ENCODE data around the gene CLPTM1.

The CLPTM1 gene

GRCh38 chr19:44990966-44991365, 35.8 kb downstream of the CLPTM1 start:
- no peak for TF ChIP-seq CSRNP3 (CRISPR knock-in tag; IDR thresholded peaks at IDR 0.05)
- no peak for ATAC-seq

GRCh38 chr19:44992336-44993163, 37.4 kb downstream of the CLPTM1 start:
- no peak for ATAC-seq
- TF ChIP-seq ZFP30 (CRISPR knock-in tag; IDR thresholded peaks at IDR 0.05), result no peak
- TF ChIP-seq ZNF565 (CRISPR knock-in tag; conservative IDR thresholded peaks at IDR 0.05; ENCODE audit: low read depth), result no peak
- TF ChIP-seq BACH2 (CRISPR knock-in tag; IDR thresholded peaks at IDR 0.05; ENCODE audit: borderline replicate concordance), result no peak
- no peak for TF ChIP-seq RARB (CRISPR knock-in tag; IDR thresholded peaks at IDR 0.05)

DNA sequence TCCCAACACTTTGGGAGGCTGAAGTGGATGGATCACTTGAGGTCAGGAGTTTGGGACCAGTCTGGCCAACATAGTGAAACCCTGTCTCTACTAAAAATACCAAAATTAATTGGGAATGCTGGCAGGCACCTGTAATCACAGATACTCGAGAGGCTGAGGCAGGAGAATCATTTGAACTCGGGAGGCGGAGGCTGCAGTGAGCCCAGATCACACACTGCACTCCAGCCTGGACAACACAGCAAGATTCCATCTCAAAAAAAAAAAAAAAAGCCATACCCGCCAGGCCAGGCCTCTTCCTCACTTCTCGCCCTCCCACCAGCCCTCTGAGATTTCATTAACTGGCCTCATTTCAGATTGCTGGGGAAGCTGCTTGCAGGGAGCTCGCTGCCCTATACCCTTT, 38.3 kb downstream of the CLPTM1 start:
- TF ChIP-seq, protein P1, sequence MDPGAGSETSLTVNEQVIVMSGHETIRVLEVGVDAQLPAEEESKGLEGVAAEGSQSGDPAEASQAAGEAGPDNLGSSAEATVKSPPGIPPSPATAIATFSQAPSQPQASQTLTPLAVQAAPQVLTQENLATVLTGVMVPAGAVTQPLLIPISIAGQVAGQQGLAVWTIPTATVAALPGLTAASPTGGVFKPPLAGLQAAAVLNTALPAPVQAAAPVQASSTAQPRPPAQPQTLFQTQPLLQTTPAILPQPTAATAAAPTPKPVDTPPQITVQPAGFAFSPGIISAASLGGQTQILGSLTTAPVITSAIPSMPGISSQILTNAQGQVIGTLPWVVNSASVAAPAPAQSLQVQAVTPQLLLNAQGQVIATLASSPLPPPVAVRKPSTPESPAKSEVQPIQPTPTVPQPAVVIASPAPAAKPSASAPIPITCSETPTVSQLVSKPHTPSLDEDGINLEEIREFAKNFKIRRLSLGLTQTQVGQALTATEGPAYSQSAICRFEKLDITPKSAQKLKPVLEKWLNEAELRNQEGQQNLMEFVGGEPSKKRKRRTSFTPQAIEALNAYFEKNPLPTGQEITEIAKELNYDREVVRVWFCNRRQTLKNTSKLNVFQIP (CRISPR knock-in tag; IDR thresholded peaks at IDR 0.05; ENCODE audit: borderline replicate concordance, low read depth), result no peak
- no peak for TF ChIP-seq PATZ1 (CRISPR knock-in tag; IDR thresholded peaks at IDR 0.05; ENCODE audit: borderline replicate concordance)
- TF ChIP-seq CSRNP3 (CRISPR knock-in tag; IDR thresholded peaks at IDR 0.05), result no peak
- no peak for TF ChIP-seq GLIS3 (CRISPR knock-in tag; IDR thresholded peaks at IDR 0.05)
- TF ChIP-seq ARNTL (CRISPR knock-in tag; IDR thresholded peaks at IDR 0.05; ENCODE audit: borderline replicate concordance, low read depth), result no peak
- no peak for ATAC-seq

DNA sequence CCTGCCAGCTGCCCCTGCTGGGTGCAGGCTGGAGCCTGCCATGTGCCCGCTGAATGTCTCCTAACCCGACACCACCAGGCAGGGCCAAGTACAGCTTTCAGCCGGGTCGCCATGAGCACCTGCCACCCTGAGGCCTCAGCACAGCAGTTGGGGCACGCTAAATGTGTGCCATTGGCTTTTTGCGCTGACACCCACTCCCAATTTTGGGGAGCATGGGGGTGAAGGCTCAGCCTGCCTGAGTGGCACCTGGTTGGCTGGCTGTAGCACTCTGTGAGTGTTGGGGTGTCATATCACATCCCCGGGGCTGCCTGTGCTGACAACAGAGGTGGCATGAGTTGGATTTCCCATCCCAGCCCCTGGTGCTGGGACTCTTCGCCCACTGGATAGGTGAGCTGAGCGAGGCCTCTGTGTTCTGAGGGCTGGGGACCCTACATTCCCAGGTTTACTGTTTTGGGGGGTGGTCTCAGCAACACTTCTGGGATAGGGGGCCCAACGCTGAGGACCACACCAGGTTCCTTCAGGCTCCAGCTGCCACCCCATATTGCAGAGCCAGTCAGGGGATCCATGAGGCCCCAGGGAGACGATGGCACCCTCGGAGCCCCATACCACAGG, 38.9 kb downstream of the CLPTM1 start:
- TF ChIP-seq PATZ1 (CRISPR knock-in tag; IDR thresholded peaks at IDR 0.05; ENCODE audit: borderline replicate concordance), result no peak
- TF ChIP-seq BACH2 (CRISPR knock-in tag; IDR thresholded peaks at IDR 0.05; ENCODE audit: borderline replicate concordance), result no peak
- no peak for TF ChIP-seq ISL1 (CRISPR knock-in tag; IDR thresholded peaks at IDR 0.05)
- no peak for TF ChIP-seq CSRNP3 (CRISPR knock-in tag; IDR thresholded peaks at IDR 0.05)
- no peak for TF ChIP-seq CSDC2 (CRISPR knock-in tag; IDR thresholded peaks at IDR 0.05)
- TF ChIP-seq SNAI2 (CRISPR knock-in tag; IDR thresholded peaks at IDR 0.05), result no peak
- TF ChIP-seq ZFP30 (CRISPR knock-in tag; IDR thresholded peaks at IDR 0.05), result no peak
- TF ChIP-seq, protein P2, sequence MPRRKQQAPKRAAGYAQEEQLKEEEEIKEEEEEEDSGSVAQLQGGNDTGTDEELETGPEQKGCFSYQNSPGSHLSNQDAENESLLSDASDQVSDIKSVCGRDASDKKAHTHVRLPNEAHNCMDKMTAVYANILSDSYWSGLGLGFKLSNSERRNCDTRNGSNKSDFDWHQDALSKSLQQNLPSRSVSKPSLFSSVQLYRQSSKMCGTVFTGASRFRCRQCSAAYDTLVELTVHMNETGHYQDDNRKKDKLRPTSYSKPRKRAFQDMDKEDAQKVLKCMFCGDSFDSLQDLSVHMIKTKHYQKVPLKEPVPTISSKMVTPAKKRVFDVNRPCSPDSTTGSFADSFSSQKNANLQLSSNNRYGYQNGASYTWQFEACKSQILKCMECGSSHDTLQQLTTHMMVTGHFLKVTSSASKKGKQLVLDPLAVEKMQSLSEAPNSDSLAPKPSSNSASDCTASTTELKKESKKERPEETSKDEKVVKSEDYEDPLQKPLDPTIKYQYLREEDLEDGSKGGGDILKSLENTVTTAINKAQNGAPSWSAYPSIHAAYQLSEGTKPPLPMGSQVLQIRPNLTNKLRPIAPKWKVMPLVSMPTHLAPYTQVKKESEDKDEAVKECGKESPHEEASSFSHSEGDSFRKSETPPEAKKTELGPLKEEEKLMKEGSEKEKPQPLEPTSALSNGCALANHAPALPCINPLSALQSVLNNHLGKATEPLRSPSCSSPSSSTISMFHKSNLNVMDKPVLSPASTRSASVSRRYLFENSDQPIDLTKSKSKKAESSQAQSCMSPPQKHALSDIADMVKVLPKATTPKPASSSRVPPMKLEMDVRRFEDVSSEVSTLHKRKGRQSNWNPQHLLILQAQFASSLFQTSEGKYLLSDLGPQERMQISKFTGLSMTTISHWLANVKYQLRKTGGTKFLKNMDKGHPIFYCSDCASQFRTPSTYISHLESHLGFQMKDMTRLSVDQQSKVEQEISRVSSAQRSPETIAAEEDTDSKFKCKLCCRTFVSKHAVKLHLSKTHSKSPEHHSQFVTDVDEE (CRISPR knock-in tag; IDR thresholded peaks at IDR 0.05), result no peak
- TF ChIP-seq ZNF565 (CRISPR knock-in tag; conservative IDR thresholded peaks at IDR 0.05; ENCODE audit: low read depth), result no peak
- TF ChIP-seq ZFP3 (CRISPR knock-in tag; IDR thresholded peaks at IDR 0.05), result no peak
- no peak for TF ChIP-seq GLIS3 (CRISPR knock-in tag; IDR thresholded peaks at IDR 0.05)
- TF ChIP-seq ARNTL (CRISPR knock-in tag; IDR thresholded peaks at IDR 0.05; ENCODE audit: borderline replicate concordance, low read depth), result no peak
- no peak for ATAC-seq
